GM12891 (cell line): ENCODE data around the gene TEDC1.

Experiments used
- PAX5 ChIP-seq: IDR thresholded peaks from 2 replicates; pipeline ENCODE4 v1.6.1; 2011; ENCODE audit warnings: low read length, moderate library complexity, mild to moderate bottlenecking; ENCODE audit not compliant: insufficient read depth, severe bottlenecking
- POLR2A ChIP-seq: IDR thresholded peaks from 2 replicates; pipeline ENCODE4 v1.6.1; 2011; ENCODE audit warnings: low read depth, low read length, control low read depth
- POLR2AphosphoS5 ChIP-seq: IDR thresholded peaks from 2 replicates; pipeline ENCODE4 v1.6.1; 2011; ENCODE audit warnings: low read depth, low read length, control low read depth
- POU2F2 ChIP-seq: IDR thresholded peaks from 2 replicates; pipeline ENCODE4 v1.6.1; 2011; ENCODE audit warnings: low read depth, mild to moderate bottlenecking, control low read depth, low read length, moderate library complexity
- SPI1 ChIP-seq: IDR thresholded peaks from 2 replicates; pipeline ENCODE4 v1.6.1; 2011; ENCODE audit warnings: low read depth, low read length, control low read depth
- TAF1 ChIP-seq: IDR thresholded peaks from 2 replicates; pipeline ENCODE4 v1.6.1; 2011; ENCODE audit warnings: low read depth, low read length, control low read depth

DNA sequence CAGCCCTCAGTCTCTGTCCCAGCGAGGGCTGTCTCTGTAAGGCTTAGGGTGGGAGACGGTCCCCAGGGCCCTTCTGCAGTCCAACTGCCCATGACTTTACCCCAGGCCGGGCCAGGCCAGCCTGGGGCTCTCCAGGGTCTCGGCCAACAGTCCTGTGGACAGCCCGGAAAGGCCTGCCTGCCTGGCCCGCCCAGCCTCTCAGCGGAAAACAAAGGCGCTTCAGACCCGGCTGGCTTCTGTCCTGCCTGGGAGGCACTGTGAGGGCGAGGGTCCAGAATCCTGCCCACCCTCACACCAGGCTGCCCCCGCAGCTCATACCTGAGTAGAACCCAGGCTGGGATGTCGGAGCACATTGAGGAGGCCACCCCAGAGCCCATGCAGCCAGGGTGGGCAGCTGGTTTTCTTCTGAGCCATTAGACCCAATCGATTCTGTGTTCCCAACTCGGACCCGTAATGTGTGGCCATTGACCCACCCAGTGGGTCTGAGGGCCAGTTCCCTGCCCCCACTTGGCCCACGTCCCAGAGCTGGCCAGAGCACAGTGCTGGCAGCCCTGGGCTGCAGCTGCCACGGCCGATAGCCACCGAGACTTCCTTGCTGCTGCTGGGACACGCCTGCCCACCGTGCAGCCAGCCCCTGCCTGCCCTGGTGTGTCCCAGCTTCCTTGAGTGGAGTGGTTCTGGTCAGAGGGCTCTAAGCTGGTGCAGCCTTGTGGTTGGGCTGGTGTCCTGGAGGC lies 14.8 kb upstream of the TEDC1 start:
- no peak for TF ChIP-seq POLR2A
- TF ChIP-seq POLR2AphosphoS5, result no peak
- TF ChIP-seq POU2F2, result no peak
- TF ChIP-seq TAF1, result no peak
- no peak for TF ChIP-seq SPI1
- TF ChIP-seq PAX5, result no peak
